Omental fat pad (tissue), 4 donors: ENCODE measurements around the gene SLC9A1. TPM values are rescaled to one million over a fixed set of nuclear protein-coding genes. Genes with fewer than 3 reads are reported as not detected.

Source experiments
- ATAC-seq: fragments of 150-250 bp; one replicate; pipeline ENCODE4 v1.9.1; 2016; ENCODE audit warnings: mild to moderate bottlenecking, moderate library complexity; ENCODE audit not compliant: low FRiP score
- DNase-seq: peaks from one replicate; pipeline ENCODE4 v3.0.0-alpha.2; 2019; ENCODE audit warnings: low spot score
- CTCF ChIP-seq, 3 donors: fragments of 450-650 bp; IDR thresholded peaks; one replicate each; pipeline ENCODE4 v1.5.1; 2016 to 2017; ENCODE audit warnings: antibody characterized with exemption in 3 of 3, mild to moderate bottlenecking in 3 of 3, moderate library complexity in 2 of 3
- total RNA-seq, 4 donors: library from RNA; depleted of rRNA; stranded (reverse); fragments of >200 nt; gene quantifications; one replicate each; pipeline ENCODE4 v1.1.0, GENCODE V29; 2016

SLC9A1 gene
- total RNA-seq, 4 donors from 2014 or later = 6.1 to 12.0 (median 10.0) TPM

DNA sequence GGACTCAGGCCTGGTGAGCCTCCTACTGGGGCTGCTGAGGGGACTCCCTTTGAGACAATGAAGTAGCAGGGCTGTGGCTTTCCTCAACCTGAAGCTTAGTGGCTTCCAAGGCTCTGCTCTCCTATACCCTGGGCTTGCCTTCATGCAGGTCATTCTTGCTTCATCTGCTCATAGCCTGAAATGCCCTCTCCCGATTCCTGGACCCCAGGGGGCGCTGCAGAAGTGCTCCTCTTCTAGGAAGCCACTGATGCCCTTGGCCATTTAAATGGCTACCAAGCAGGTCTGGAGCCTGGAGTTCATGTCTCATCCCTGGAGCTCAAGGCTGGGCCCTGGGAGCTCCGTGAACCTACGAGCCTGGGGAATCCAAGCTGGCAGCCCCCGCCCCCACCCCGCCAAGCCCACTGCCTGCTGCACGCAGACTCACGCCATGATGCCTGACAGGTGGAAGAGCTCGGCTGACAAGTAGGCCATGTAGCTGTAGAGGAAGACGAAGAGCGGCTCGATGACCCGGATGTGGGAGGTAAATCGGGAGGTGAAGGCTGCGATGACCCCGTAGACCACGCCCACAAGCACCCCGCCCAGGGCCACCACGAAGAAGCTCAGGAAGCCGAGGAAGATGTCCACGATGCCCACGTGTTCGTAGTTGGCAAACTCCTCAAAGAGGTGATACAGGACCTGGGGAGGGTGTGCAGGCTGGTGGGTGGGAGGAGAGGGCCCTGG lies 45.7 kb downstream of the SLC9A1 start:
- ATAC-seq (no peak), DNase-seq (no peak)
- no peak for TF ChIP-seq CTCF (IDR thresholded peaks at IDR 0.05)

GRCh38 chr1:27108588-27108987 lies 46.3 kb downstream of the SLC9A1 start:
- ATAC-seq (no peak), DNase-seq (no peak)
- no peak for TF ChIP-seq CTCF (IDR thresholded peaks at IDR 0.05)

GRCh38 chr1:27106561-27107323 lies 48.2 kb downstream of the SLC9A1 start:
- DNase-seq (no peak), ATAC-seq (no peak)
- TF ChIP-seq CTCF (IDR thresholded peaks at IDR 0.05) = no peak

DNA sequence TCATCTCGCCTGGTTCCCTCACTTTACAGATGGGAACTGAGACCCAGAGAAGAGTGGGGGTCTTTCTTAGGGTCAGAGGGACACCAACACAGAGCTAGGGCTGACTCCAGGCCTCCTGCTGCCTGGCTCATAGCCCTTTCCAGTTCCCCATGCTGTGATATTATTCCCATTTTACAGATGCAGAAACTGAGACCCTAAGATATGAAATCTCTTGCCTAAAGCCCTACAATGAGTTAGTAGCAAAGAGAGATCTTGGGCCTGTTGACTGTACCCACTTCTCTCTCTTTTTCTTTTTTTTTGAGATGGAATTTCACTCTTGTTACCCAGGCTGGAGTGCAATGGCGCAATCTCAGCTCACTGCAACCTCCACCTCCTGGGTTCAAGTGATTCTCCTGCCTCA lies 49.9 kb downstream of the SLC9A1 start:
- no peak for TF ChIP-seq CTCF (IDR thresholded peaks at IDR 0.05)
- ATAC-seq (no peak), DNase-seq (no peak)

DNA sequence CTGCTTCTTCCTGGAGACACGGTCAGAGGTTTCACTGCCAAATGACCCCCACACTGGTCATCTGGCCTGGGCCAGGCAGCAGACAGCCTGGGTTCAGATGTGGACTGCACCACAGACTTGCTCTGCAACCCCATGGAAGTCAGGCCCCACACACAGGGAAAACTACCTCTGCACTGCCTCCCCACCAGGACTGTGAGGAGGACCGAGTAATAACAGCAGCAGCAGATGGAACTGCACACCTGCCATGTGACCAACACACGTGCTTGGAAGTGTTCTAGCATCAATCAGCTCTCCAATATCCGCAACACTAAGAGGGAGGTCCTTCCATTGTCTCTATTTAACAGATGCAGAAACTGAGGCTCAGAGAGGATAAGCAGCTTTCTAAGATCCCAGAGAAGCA lies 51.4 kb downstream of the SLC9A1 start:
- DNase-seq (no peak), ATAC-seq (no peak)
- TF ChIP-seq CTCF (IDR thresholded peaks at IDR 0.05) = no peak

GRCh38 chr1:27102707-27103468 lies 52.0 kb downstream of the SLC9A1 start:
- peak in 2 of 3 donors; percentile 69 to 98 for TF ChIP-seq CTCF (IDR thresholded peaks at IDR 0.05)
- DNase-seq = peak; percentile 93
- ATAC-seq = no peak
